ENCODE results near the gene UFD1. TPM values are rescaled to one million over a fixed set of nuclear protein-coding genes. Genes with fewer than 3 reads are reported as not detected.

The UFD1 gene
- total RNA-seq, 1 experiment from 2014 or later = 74.4 TPM

DNA sequence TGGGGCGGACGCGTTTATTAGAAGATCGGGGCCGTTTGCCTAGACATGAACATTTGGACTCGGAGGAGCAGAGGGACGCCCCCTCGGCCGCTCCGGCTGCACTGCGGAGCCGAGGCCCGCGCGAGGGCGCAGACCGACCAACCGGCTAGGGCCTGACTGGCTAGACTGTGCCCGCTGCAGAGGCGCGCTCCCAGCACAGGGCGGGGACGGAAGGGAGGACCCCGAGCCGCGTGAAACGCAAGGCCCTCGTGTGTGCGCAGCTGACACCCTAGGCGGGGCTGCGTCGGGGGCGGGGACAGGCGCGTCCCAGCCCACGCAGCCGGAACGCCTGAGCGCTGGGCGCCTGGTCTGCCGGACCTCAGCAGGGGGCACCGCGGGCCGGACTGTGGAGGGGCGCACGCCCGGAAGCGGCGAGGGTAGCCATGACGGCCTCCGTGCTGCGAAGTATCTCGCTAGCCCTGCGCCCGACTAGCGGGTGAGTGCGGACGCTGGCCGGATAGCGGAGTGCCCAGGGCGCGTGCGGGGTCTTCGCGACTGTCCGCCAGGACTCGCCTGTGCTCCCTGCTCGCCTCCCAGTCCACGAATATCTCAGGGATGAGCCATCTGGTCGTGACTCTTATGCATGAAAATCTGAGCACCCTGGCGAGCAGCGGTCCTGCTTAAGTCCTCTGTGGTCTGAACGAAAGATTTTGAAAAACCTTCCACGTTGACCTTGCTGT, 46.7 kb downstream of the UFD1 start, which contains the start of gene MRPL40:
MRPL40 (plus strand) TSS at position 413 of the 719 bp plus-strand sequence; CDS start at position 423, 10 bp downstream.
- no peak within 1 kb of the TSS for H2AK5ac ChIP-seq (ENCODE audit: insufficient read length, low read length)
- no peaks in the 10 kb centered on the region for H4K20me1 ChIP-seq (ENCODE audit: control insufficient read depth, insufficient read depth, insufficient read length)
- H3K23ac ChIP-seq (ENCODE audit: insufficient read length, low read depth, low read length) = no peak within 1 kb of the TSS
- peaks cover 7% of the 10 kb centered on the region for H3K23me2 ChIP-seq (ENCODE audit: insufficient read length, low read depth, low read length, poor library complexity, severe bottlenecking)
- no peak within 1 kb of the TSS for H4K5ac ChIP-seq (ENCODE audit: insufficient read length, low read depth, low read length)
- H3K4me1 ChIP-seq (ENCODE audit: insufficient read depth, low read length) = peaks cover 4% of the 10 kb centered on the region; the same call in 1 of the 2 replicates
- H4K8ac ChIP-seq (replicated peaks; ENCODE audit: insufficient read length, low read depth, low read length) = no peak within 1 kb of the TSS
- peaks cover 2 to 22% (median 13%) of the 10 kb centered on the region in 3 experiments; a peak in 6 of 7 replicates for H3K36me3 Mint-ChIP-seq (ENCODE audit: insufficient read depth in 1 of 3, low read depth in 3 of 3)
- peak within 1 kb of the TSS; percentile 89 to 96 (median 92); a peak in 5 of 7 replicates for H3K27ac Mint-ChIP-seq
- H3K4me2 ChIP-seq (ENCODE audit: insufficient read depth, insufficient read length, low read length) = peak within 1 kb of the TSS; percentile 52
- no peak within 1 kb of the TSS for H3K4ac ChIP-seq (ENCODE audit: low read depth, low read length)
- no peak within 1 kb of the TSS for H3K27ac ChIP-seq (ENCODE audit: insufficient read length, low read depth, low read length)
- peak within 1 kb of the TSS; percentile 59 for H3K9ac ChIP-seq (ENCODE audit: extremely low read depth, insufficient read length, low read length)
- TF ChIP-seq, protein P1, sequence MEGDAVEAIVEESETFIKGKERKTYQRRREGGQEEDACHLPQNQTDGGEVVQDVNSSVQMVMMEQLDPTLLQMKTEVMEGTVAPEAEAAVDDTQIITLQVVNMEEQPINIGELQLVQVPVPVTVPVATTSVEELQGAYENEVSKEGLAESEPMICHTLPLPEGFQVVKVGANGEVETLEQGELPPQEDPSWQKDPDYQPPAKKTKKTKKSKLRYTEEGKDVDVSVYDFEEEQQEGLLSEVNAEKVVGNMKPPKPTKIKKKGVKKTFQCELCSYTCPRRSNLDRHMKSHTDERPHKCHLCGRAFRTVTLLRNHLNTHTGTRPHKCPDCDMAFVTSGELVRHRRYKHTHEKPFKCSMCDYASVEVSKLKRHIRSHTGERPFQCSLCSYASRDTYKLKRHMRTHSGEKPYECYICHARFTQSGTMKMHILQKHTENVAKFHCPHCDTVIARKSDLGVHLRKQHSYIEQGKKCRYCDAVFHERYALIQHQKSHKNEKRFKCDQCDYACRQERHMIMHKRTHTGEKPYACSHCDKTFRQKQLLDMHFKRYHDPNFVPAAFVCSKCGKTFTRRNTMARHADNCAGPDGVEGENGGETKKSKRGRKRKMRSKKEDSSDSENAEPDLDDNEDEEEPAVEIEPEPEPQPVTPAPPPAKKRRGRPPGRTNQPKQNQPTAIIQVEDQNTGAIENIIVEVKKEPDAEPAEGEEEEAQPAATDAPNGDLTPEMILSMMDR (conservative IDR thresholded peaks at IDR 0.05) = no peak
- H2BK20ac ChIP-seq (ENCODE audit: low read depth, low read length, poor library complexity, severe bottlenecking) = no peak within 1 kb of the TSS
- H3K14ac ChIP-seq (ENCODE audit: insufficient read depth, low read length) = peak within 1 kb of the TSS; percentile 80
- H3T11ph ChIP-seq (ENCODE audit: low read length) = no peak within 1 kb of the TSS
- no peaks in the 10 kb centered on the region for H3K9me3 ChIP-seq (ENCODE audit: control insufficient read depth, low read depth, low read length)
- H3K18ac ChIP-seq (ENCODE audit: insufficient read length, low read depth, low read length) = peak within 1 kb of the TSS; percentile 52
- H3K9me3 Mint-ChIP-seq = no peaks in the 10 kb centered on the region
- no peaks in the 10 kb centered on the region for H3K27me3 Mint-ChIP-seq (ENCODE audit: low read depth)
- no peak within 1 kb of the TSS; the same call in 1 of the 2 replicates for H2BK15ac ChIP-seq (ENCODE audit: low read depth, low read length)
- no peak within 1 kb of the TSS for H4K91ac ChIP-seq (ENCODE audit: insufficient read length, low read depth, low read length)
- H2BK12ac ChIP-seq (ENCODE audit: insufficient read length, low read depth, low read length) = no peak within 1 kb of the TSS
- H3K4me1 Mint-ChIP-seq = peaks cover 20 to 24% of the 10 kb centered on the region in 2 experiments
- no peak within 1 kb of the TSS for H2BK120ac ChIP-seq (ENCODE audit: low read depth, low read length, poor library complexity, severe bottlenecking)
- peaks cover 2% of the 10 kb centered on the region for H3K79me1 ChIP-seq (ENCODE audit: insufficient read depth, low read depth, low read length, poor library complexity, severe bottlenecking)
- peaks cover 26% of the 10 kb centered on the region; the same call in 1 of the 2 replicates for H3K79me2 ChIP-seq (ENCODE audit: insufficient read depth, low read length)
- H3K27me3 ChIP-seq (ENCODE audit: insufficient read depth, low read length) = no peaks in the 10 kb centered on the region
- H2BK5ac ChIP-seq (ENCODE audit: insufficient read length, low read length) = no peak within 1 kb of the TSS
- DNase-seq = peak; percentile 83
- no peak within 1 kb of the TSS for H2AFZ ChIP-seq (ENCODE audit: low read length)
- no peak within 1 kb of the TSS for H3K56ac ChIP-seq (ENCODE audit: insufficient read length, low read depth, low read length)
- no CpG with 5 or more reads among the region's 74 CpGs for WGBS (ENCODE audit: extremely low coverage, insufficient read length, low lambda C conversion rate)
- peak within 1 kb of the TSS; percentile 87 to 88 for H3K4me3 Mint-ChIP-seq

All from H9 (cell line).